Measurements from ENCODE around the gene FGF11. TPM values are rescaled to one million over a fixed set of nuclear protein-coding genes. Genes with fewer than 3 reads are reported as not detected.

The FGF11 gene
- total and polyA plus RNA-seq, 2 donors (not counting 1 experiment from before 2014, with no cell fraction given) = 0.33 to 0.87 TPM

- H3K79me2 ChIP-seq (ENCODE audit: control insufficient read depth, insufficient read depth, low read length) = no peaks in the 10 kb centered on the region
- no peak for DNase-seq (ENCODE audit: low read depth in 2 of 2)
- TF ChIP-seq EZH2 (IDR thresholded peaks at IDR 0.05; ENCODE audit: low read length, missing control alignments) (no peak), CTCF (conservative IDR thresholded peaks at IDR 0.05 in 1 of 2, IDR thresholded peaks at IDR 0.05 in 1 of 2; ENCODE audit: low read depth in 1 of 2, low read length in 2 of 2) (no peak)
Observed at GRCh38 chr17:7423679-7424078, 15.6 kb upstream of the FGF11 start.

GRCh38 chr17:7425316-7425715, 14.0 kb upstream of the FGF11 start, which contains the start of gene SPEM2:
SPEM2 (plus strand) TSS chr17:7425616; CDS start chr17:7425689, 73 bp downstream.
- H3K27me3 ChIP-seq (ENCODE audit: control insufficient read depth, insufficient read depth, low read length) = no peaks in the 10 kb centered on the region
- no peaks in the 10 kb centered on the region for H3K9me3 ChIP-seq (ENCODE audit: control insufficient read depth, insufficient read depth, low read depth, low read length)
- TF ChIP-seq EZH2 (IDR thresholded peaks at IDR 0.05; ENCODE audit: low read length, missing control alignments) (no peak), CTCF (conservative IDR thresholded peaks at IDR 0.05 in 1 of 2, IDR thresholded peaks at IDR 0.05 in 1 of 2; ENCODE audit: low read depth in 1 of 2, low read length in 2 of 2) (no peak)
- H3K36me3 ChIP-seq (ENCODE audit: control insufficient read depth, insufficient read depth, low read length) = no peaks in the 10 kb centered on the region
- H3K79me2 ChIP-seq (ENCODE audit: control insufficient read depth, insufficient read depth, low read length) = no peaks in the 10 kb centered on the region
- H3K4me3 ChIP-seq (replicated peaks in 1 of 4; ENCODE audit: control extremely low read depth in 1 of 4, insufficient read depth in 1 of 4, low read depth in 3 of 4, low read length in 4 of 4) = no peak within 1 kb of the TSS
- no peak within 1 kb of the TSS for H3K9ac ChIP-seq (ENCODE audit: insufficient read depth, low read length)
- H3K4me1 ChIP-seq (ENCODE audit: control insufficient read depth, extremely low read depth, insufficient read depth, low read length) = no peaks in the 10 kb centered on the region
- no peak within 1 kb of the TSS for H3K27ac ChIP-seq (ENCODE audit: insufficient read depth, low read length)
- H3K4me2 ChIP-seq (ENCODE audit: extremely low read depth, insufficient read depth, low read length) = no peak within 1 kb of the TSS
- no peaks in the 10 kb centered on the region for H4K20me1 ChIP-seq (ENCODE audit: control insufficient read depth, extremely low read depth, insufficient read depth, low read length)
- H2AFZ ChIP-seq (ENCODE audit: low read length) = no peak within 1 kb of the TSS
- DNase-seq (ENCODE audit: low read depth in 2 of 2) = no peak

More at GRCh38 chr17:7423679-7424078, 15.6 kb upstream of the FGF11 start:
- no peak overlapping the region for H3K4me2 ChIP-seq (ENCODE audit: extremely low read depth, insufficient read depth, low read length)
- H3K4me1 ChIP-seq (ENCODE audit: control insufficient read depth, extremely low read depth, insufficient read depth, low read length) = no peaks in the 10 kb centered on the region
- H3K4me3 ChIP-seq (replicated peaks in 1 of 4; ENCODE audit: control extremely low read depth in 1 of 4, insufficient read depth in 1 of 4, low read depth in 3 of 4, low read length in 4 of 4) = no peak overlapping the region
- no peaks in the 10 kb centered on the region for H3K27me3 ChIP-seq (ENCODE audit: control insufficient read depth, insufficient read depth, low read length)
- H2AFZ ChIP-seq (ENCODE audit: low read length) = no peak overlapping the region
- H4K20me1 ChIP-seq (ENCODE audit: control insufficient read depth, extremely low read depth, insufficient read depth, low read length) = no peaks in the 10 kb centered on the region
- H3K9me3 ChIP-seq (ENCODE audit: control insufficient read depth, insufficient read depth, low read depth, low read length) = no peaks in the 10 kb centered on the region
- H3K36me3 ChIP-seq (ENCODE audit: control insufficient read depth, insufficient read depth, low read length) = no peaks in the 10 kb centered on the region
- no peak overlapping the region for H3K27ac ChIP-seq (ENCODE audit: insufficient read depth, low read length)
- no peak overlapping the region for H3K9ac ChIP-seq (ENCODE audit: insufficient read depth, low read length)

GRCh38 chr17:7425756-7426155, 13.6 kb upstream of the FGF11 start:
- Histone ChIP-seq H3K27ac (ENCODE audit: insufficient read depth, low read length) (no peak overlapping the region), H3K79me2 (ENCODE audit: control insufficient read depth, insufficient read depth, low read length) (no peaks in the 10 kb centered on the region), H2AFZ (ENCODE audit: low read length) (no peak overlapping the region), H3K4me1 (ENCODE audit: control insufficient read depth, extremely low read depth, insufficient read depth, low read length) (no peaks in the 10 kb centered on the region), H3K4me2 (ENCODE audit: extremely low read depth, insufficient read depth, low read length) (no peak overlapping the region), H3K9ac (ENCODE audit: insufficient read depth, low read length) (no peak overlapping the region), H3K36me3 (ENCODE audit: control insufficient read depth, insufficient read depth, low read length) (no peaks in the 10 kb centered on the region), H3K27me3 (ENCODE audit: control insufficient read depth, insufficient read depth, low read length) (no peaks in the 10 kb centered on the region), H3K4me3 (replicated peaks in 1 of 4; ENCODE audit: control extremely low read depth in 1 of 4, insufficient read depth in 1 of 4, low read depth in 3 of 4, low read length in 4 of 4) (no peak overlapping the region), H4K20me1 (ENCODE audit: control insufficient read depth, extremely low read depth, insufficient read depth, low read length) (no peaks in the 10 kb centered on the region), H3K9me3 (ENCODE audit: control insufficient read depth, insufficient read depth, low read depth, low read length) (no peaks in the 10 kb centered on the region)
- no peak for DNase-seq (ENCODE audit: low read depth in 2 of 2)
- TF ChIP-seq EZH2 (IDR thresholded peaks at IDR 0.05; ENCODE audit: low read length, missing control alignments) = no peak
- TF ChIP-seq CTCF (conservative IDR thresholded peaks at IDR 0.05 in 1 of 2, IDR thresholded peaks at IDR 0.05 in 1 of 2; ENCODE audit: low read depth in 1 of 2, low read length in 2 of 2) = no peak
